ENCODE results near the gene TDG. TPM values are rescaled to one million over a fixed set of nuclear protein-coding genes. Genes with fewer than 3 reads are reported as not detected.
A peak's percentile ranks its signal among the peaks of the same experiment; 100 is the strongest.

The TDG gene
- 16.5 TPM for total RNA-seq

DNA sequence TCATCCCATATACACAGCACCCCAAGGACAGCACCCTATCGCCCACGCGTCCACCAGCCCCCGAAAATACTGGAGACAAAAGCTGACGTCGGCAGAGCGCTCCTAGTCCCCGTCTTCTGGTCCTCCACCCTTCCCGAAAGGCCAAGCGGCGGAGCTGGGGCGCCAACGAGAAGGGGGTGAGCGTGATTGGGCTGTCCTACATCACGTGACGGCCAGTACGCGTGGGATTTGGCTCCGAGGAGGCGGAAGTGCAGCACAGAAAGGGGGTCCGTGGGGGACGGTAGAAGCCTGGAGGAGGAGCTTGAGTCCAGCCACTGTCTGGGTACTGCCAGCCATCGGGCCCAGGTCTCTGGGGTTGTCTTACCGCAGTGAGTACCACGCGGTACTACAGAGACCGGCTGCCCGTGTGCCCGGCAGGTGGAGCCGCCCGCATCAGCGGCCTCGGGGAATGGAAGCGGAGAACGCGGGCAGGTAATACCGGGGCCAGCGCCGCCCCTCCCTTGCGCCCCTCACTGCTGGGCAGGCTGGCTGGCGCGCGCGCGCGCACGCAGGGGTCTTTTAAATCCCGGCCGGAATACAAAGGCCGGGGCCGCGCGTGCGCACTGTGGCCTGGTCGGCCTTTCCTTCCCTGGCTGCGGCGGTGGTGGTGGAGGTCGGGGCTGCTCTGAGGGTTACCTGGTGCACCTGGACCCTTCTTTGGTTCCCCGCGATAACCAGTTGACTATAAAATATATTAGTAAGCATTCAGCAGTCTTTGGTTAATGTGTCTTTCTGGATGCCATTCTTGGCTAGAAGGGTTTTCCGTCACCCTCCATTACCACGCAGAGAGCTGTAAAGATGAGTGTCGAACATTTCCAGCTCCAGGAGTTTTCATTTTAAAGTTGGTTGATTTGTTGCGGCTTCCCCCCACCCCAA is at the start of gene TDG:
TDG (plus strand) TSS at position 283 of the 915 bp plus-strand sequence; CDS start at position 449, 166 bp downstream.
- peak; percentile 97 for DNase-seq (ENCODE audit: low spot score)

DNA sequence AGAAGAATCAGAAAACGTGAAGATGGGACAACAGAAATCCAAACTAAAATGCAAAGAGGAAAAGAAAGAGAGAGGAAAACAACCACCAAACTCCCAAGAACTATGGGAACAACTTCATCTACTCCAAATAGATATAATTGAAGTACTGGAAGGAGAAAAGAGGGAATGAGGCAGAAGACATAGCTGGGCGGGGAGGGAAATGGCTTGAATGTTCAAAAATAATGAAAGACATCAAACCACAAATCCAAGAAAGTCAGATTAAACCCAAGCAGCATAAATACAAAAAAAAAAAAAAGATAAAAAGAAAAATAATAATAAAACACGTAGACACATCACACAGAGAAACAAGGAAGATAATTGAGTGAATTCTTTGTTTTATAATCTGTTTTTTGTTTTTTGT is 47.8 kb upstream of the TDG start:
- DNase-seq (ENCODE audit: low spot score), result no peak

DNA sequence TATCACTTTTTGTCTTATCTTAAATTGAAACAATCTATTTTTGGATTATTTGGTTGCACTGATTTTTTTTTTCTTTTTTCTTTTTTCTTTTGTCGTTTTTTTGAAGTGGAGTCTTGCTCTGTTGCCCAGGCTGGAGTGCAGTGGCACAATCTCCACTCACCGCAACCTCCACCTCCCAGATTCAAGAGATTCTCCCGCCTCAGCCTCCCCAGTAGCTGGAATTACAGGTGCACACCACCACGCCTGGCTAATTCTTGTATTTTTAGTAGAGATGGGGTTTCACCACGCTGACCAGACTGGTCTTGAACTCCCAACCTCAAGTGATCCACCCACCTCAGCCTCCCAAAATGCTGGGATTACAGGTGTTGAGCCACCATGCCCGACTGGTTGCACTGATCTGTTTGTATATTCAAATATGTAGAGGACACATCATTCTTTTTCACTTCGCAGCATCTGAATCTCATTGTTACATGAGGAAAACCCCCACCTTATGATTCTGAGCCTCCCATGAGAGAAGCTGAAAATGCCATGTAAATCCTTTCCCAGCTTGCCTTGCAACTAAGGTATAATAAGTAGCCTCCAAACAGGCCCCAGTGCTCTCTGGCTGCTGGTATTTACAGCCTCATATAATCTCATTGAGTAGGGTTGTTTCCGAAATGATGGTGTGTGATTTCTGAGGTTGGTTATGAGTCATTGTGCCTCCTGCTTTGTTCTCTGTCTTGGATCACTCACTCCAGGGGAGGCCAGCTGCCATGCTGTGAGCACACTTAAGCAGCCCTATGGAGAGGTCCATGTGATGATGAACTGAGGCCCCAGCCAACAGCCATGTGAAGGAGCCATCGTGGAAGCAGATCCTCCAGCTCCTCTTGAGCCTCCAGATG is 40.7 kb upstream of the TDG start:
- no peak for DNase-seq (ENCODE audit: low spot score)

DNA sequence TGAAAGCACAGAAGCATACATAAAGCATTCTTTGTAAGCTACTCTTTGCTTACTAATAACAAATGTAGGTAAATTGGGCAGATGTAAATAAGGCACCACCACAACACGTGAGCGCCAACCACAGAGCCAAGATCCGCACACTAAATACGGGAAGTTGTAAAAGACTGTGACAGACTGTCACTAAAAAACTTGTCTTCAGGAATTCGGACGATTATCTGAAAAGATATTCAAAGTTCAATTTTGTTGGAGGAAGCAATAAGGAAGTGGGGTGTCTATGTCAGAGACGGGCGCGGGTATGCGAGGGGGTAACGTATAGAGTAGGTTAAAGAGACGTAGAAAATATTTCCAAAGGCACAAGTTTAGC is 37.0 kb upstream of the TDG start:
- peak; percentile 17 for DNase-seq (ENCODE audit: low spot score)

DNA sequence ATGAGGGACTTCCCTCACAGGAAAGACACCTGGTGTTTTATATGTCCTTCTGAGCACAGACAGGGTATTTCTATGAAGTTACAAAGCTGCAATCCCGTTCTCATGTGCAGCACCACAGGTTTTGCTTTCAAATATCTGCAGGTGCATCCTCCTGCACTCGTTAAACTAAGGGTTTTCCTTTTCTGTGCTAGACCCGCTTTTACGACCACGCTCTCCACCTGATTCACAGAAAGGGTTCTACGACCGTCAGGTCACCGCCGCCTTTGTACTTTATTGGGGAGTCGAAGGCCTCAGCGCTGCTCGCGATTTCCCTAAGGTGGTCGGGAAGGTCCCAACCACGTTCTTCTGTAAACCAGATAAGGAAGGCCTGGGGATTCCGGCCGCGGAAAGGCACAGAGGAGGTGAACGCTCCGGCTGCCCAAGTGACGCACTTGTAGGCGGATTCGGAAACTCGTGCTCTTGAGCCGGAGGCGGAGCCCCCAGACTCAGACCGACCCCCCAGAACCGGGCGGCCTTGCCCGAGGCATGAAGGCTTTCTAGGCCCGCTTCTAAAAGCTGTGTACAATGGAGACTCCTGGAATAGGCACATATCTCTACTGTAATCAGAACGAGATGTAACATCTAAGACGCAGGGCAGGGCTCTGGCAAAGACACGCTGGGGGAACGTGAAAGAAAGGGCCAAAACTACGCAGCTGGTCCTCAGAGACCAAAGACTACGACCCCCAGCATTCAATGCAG is 36.5 kb upstream of the TDG start:
- peak; percentile 87 for DNase-seq (ENCODE audit: low spot score)

DNA sequence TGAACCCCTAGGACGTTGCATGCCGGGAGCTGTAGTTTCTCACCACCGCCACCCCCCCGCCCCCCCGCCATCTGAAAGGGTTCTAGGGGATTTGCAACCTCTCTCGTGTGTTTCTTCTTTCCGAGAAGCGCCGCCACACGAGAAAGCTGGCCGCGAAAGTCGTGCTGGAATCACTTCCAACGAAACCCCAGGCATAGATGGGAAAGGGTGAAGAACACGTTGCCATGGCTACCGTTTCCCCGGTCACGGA is 36.0 kb upstream of the TDG start:
- no peak for DNase-seq (ENCODE audit: low spot score)

DNA sequence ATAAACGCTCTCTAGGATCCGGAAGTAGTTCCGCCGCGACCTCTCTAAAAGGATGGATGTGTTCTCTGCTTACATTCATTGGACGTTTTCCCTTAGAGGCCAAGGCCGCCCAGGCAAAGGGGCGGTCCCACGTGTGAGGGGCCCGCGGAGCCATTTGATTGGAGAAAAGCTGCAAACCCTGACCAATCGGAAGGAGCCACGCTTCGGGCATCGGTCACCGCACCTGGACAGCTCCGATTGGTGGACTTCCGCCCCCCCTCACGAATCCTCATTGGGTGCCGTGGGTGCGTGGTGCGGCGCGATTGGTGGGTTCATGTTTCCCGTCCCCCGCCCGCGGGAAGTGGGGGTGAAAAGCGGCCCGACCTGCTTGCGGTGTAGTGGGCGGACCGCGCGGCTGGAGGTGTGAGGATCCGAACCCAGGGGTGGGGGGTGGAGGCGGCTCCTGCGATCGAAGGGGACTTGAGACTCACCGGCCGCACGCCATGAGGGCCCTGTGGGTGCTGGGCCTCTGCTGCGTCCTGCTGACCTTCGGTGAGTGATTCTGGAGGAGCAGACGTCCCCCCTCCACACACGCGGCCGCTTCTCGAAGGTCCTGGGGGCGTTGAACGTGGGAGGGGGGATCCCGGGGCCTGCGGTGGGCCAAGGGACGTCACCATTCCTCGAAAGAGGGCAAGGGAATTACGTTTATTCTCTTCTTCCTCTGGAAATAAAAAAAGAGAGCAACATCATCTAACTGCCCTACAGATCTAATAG is 35.5 kb upstream of the TDG start, which contains the start of gene HSP90B1:
HSP90B1 (plus strand) TSS at position 377 of the 753 bp plus-strand sequence; CDS start at position 483, 106 bp downstream.
- peak; percentile 100 for DNase-seq (ENCODE audit: low spot score)

DNA sequence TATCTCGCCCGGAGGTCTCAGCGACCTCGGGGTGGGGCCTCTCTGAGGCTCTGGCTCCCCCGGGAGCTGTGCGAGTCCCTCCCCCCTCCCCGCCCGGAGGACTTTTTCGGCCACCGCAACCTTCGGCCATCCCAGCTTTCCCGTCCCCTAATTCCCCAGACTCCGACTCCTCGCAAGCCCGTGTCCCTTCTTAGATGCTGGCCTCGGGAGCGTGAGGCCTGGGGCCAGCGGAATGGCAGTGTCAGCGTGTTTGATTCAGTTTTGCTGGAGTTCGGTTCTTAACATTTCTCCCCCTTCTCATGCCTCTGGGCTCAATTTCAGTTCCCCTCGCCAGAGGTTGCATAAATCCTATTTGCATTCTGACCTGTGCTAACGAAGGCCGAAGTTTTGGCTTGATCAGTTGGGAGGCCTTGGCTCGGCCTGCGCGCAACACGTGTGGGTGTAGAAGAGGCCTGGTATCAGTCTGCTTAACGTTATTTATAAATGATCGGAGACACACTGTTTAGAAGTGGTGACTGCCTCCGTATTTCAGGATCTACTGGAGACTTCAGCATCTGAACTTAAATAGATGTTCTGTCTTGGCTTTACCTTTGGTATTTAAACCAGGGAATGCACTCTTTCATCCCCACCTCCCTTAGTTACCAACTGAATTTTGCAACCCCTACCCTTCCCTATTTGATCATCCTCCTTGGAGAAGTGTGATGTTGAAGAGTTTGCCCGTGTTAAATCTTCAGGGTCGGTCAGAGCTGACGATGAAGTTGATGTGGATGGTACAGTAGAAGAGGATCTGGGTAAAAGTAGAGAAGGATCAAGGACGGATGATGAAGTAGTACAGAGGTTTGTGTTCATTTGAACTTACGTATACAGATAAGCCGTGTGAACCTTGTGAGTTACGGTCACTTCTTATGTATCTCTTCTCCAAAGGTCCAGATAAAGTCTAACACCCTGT is 34.6 kb upstream of the TDG start:
- DNase-seq (ENCODE audit: low spot score), result peak; percentile 27

DNA sequence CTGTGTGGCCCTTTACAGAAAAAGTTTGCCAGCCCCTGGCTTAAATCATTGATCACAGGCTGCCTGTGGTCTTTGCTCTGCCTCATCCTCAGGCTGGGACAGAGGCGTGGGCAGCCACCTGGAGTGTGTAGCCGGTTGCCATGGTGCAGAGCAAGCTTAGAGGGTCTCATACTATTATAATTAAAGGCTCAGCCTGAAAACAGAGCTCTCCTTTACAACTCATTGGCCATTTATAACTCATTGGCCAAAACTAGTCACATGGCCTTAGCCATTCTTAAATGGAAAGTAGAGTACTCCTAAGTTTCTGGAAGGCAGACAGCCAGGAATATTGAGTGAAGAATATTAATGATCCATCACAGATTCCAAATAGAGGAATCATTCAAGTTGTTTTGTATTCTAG is 32.4 kb upstream of the TDG start:
- no peak for DNase-seq (ENCODE audit: low spot score)

DNA sequence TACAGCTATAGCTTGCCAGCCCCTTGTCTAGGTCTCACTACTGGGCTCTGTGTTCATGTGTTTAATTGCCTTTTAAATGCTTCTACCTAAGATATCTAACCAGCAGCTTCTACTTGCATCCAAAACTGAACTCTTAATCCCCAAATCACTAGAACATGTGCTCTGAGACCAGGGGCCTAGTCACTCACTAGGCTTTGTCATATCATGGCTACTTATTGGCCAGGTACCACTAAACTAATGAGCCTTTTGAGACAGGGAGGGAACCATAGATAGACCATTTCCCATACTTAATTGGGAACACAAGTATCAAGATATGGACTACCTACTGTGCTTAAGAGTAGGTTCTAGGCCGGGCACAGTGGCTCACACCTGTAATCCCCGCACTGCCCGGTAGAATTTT is 29.0 kb upstream of the TDG start:
- no peak for DNase-seq (ENCODE audit: low spot score)

DNA sequence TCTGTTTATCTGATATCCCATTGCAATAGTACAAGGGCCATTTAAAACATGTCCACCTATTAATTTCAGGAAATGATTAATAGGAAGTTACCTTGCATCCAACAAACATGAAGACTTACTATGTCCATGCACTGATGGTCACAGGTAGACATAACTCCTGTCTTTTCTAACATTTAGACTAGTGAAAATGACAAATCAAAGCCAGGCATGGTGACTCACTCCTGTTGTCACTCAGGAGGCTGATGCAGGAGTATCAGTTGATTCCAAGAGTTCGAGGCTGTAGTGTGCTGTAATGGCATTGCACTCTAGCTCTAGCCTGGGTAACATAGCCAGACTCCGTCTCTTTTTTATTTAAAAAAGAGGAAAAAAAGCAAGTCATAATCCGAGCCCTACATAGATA is 20.7 kb upstream of the TDG start:
- no peak for DNase-seq (ENCODE audit: low spot score)

DNA sequence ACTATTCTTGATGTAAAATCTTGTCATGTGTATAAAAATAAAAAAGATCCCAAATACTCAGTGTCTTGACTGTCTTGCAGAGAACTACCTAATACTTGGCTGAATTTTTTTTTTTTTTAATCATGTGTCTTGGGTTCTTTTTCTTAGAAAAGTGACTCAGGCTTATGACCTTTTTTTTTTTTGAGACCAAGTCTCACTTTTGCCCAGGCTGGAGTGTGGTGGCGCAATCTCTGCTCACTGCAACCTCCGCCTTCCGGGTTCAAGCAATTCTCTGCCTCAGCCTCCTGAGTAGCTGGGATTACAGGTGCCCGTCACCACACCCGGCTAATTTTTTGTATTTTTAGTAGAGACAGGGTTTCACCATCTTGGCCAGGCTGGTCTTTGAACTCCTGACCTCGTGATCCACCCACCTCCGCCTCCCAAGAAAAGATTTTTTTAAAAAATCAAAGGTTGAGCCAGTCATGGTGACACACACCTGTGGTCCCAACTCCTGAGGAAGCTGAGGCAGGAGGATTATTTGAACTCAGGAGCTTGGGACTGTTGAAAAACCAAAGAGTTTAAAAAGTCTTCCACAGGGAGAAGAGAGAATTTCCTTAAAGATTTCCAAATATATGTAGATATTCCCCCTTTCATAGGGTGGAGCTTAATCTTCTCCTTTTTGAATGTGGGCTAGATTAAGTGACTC is 17.7 kb upstream of the TDG start:
- no peak for DNase-seq (ENCODE audit: low spot score)

DNA sequence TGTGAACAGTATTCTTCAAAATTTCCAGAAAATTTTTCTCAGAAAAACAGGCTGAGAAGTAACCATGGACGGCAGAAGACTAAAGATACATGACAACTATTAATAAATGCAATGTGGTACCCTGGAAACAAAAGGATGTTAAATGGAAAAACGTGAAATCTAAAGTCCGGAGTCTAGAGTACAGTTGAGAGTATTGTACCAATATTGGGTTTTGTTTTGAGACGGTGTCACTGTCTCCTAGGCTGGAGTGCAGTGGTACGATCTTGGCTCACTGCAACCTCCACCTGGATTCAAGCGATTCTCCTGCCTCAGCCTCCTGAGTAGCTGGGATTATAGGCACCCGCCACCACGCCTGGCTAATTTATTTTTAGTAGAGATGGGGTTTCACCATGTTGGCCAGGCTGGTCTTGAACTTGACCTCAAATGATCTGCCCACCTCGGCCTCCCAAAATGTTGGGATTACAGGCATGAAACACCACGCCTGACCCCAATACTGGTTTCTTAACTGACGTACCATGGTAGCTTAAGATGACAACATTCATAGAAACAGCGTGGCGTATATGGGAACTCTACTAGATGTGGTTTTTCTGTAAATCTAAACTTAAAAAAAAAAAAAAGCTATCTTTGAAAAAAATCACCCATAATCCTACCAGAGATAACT is 16.8 kb upstream of the TDG start:
- DNase-seq (ENCODE audit: low spot score), result no peak

DNA sequence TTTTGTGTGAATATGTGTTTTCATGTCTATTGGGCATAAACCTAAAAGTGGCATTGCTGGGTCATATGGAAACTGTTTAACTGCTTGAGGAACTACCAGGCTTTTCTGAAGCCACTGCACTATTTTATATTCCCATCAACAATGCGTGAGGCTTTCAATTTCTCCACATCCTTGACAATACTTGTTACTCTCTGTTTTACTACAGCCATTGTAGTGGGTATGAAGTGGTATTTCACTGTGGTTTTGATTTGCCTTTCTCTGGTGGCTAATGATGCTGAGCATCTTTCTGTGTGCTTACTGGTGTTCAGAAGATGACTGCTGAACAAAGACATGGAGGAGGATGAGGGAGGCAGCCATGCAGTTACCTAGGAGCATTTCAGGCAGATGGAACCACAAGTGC is 13.2 kb upstream of the TDG start:
- DNase-seq (ENCODE audit: low spot score), result no peak

DNA sequence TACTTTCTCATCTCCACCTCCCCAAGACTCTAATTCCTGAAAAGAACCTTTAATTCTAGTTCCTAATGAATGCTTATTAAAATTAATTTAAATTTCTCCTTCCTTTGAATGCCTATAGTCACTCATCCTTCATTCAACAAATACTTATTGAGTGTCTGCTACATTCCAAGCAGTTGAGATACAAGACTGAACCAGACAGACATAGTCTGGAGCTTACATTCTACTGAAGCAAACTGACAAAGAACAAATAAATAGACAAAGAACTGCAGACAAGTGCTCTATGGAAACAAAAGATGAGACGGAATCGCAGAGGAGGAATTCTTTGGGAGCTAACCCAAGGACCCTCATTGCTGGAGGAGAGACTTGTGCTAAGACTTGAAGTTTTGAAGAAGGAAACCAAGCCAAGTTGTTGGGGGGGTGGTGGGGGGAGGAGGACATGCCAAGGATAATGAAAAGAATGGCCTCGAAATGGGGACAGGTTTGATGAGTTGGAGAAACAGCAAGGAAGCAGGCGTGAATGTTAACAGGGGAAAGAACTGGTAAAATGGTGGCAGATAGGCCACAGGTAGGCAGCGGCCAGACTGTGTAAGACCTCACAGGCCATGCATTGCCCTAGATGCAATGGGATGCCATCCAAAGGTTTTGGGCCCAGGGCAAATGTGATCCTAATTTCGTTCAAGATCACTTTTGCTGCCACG is 9.7 kb upstream of the TDG start:
- DNase-seq (ENCODE audit: low spot score), result no peak

DNA sequence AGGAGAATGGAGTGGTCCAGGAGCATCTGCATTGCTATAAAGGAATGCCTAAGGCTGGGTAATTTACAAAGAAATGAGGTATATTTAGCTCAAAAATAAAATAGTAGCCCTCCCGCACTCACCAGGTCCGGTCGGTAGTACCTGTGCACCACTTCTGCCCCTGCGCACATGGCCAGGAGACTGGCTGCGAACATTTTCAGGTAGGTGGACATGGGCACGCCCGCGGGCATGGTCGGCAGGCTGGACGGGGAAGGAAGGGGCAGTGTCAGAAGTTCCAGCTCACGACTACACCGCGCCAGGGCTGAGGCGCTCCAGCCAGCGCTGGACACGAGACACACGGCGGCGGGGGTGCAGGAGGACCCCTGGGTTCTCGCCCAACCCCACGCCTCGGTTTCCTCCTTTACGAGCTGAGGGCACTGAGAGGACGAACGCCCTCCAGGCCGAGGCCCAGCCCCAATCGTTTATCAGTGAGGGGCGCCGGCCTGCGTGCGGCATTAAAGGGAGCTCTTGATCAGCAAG is 9.1 kb upstream of the TDG start:
- DNase-seq (ENCODE audit: low spot score), result peak; percentile 15

DNA sequence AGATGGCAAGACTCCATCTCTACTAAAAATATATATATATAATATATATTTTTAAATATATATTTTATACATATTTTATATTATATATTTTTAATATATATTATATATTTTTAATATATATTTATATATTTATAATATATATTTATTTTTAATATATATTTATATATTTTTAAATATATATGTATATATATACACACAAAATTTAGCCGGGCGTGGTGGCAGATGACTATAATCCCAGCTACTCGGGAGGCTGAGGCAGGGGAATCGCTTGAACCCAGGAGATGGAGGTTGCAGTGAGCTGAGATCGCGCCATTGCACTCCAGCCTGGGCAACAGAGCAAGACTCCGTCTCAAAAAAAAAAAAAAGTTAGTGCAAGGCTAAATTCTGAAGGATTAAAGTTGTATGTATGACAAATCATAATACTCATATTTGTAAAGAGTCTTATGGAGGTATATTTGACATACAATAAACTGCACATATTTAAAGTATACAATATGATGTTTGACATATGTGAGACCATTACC is 7.7 kb upstream of the TDG start:
- no peak for DNase-seq (ENCODE audit: low spot score)

DNA sequence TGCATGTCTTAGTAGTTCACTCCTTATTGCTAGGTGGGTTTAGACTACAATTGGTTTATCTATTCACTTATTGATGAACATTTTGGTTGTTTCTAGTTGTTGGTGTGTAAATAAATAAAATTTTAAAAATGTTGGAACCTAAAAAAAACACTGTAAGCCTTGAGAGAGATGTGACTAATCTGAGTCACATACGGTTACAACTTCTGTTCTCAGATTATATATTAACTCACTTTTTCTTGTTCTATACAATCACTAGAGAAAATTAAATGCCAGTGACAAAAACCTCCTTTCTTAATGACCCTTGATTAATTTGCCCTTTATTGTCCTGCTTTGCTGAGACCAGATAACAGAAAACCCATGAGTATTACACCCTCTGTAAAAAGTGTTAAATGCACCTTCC is 7.1 kb upstream of the TDG start:
- no peak for DNase-seq (ENCODE audit: low spot score)

All from mucosa of gallbladder (tissue), 1 donor.